Mesodermal cell (in vitro differentiated cells): ENCODE results near the gene GNB1L.
"Not testable (repeated sequence)": the region's sequence is repeated elsewhere in the genome, so short reads cannot be mapped to it uniquely, and the experiment has no call there.

Source experiments
- H3K27ac ChIP-seq: 2 replicates; pipeline ENCODE4 v1.7.0; 2013; ENCODE audit warnings: mild to moderate bottlenecking, low read depth, low read length, moderate library complexity; ENCODE audit not compliant: severe bottlenecking
- H3K36me3 ChIP-seq: 2 replicates; pipeline ENCODE4 v1.7.1; 2013; ENCODE audit warnings: mild to moderate bottlenecking, low read length, moderate library complexity; ENCODE audit not compliant: control insufficient read depth, insufficient read depth
- H3K4me1 ChIP-seq: one replicate; pipeline ENCODE4 v1.7.1; 2013; ENCODE audit warnings: mild to moderate bottlenecking, low read length; ENCODE audit not compliant: insufficient read depth, control insufficient read depth, poor library complexity, severe bottlenecking
- H3K4me3 ChIP-seq: 2 replicates; pipeline ENCODE4 v1.7.0; 2013; ENCODE audit warnings: low read length, control low read depth, mild to moderate bottlenecking; ENCODE audit not compliant: insufficient read depth, poor library complexity, severe bottlenecking; ENCODE audit errors: extremely low read depth
- H3K9me3 ChIP-seq: 2 replicates; pipeline ENCODE4 v1.7.1; 2013; ENCODE audit warnings: mild to moderate bottlenecking, low read length, moderate library complexity; ENCODE audit not compliant: control insufficient read depth
- whole genome bisulfite sequencing, 2 experiments: methylation state at CpG; one replicate each; pipeline ENCODE4 v1.1.5; 2013; ENCODE audit warnings: missing lambda C conversion rate in 2 of 2; ENCODE audit not compliant: insufficient coverage in 2 of 2; 5-methylcytosine and 5-hydroxymethylcytosine counted together

GNB1L gene

DNA sequence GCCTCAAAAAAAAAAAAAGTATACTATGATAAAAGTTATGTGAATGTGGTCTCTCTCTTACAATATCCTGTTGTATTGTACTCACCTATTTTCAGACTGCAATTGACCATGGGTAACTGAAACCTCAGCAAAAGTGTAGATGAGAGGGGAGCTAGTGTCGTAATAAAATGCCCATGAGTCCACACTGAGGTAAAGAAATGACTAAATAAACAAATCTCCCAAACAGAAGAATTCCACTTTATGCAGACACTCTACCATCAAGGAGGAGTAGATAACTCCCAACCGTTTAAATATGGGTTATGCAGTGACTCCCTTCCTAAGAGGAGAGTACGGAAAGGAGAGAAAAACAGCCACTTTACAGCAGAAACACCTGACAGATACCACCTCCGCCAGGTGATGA is 14.6 kb downstream of the GNB1L start:
- 90 to 94% methylated on average over 2 to 3 of the region's 4 CpGs for WGBS, 2 experiments

GRCh38 chr22:19837915-19838314 is 16.8 kb downstream of the GNB1L start:
- H3K4me3 ChIP-seq: no peak overlapping the region
- H3K4me1 ChIP-seq: no peaks in the 10 kb centered on the region
- no peaks in the 10 kb centered on the region for H3K36me3 ChIP-seq
- H3K9me3 ChIP-seq: no peaks in the 10 kb centered on the region
- no peak overlapping the region for H3K27ac ChIP-seq
- WGBS, 2 experiments: 95 to 98% methylated on average over 3 to 5 of the region's 6 CpGs

More for the DNA sequence above, 14.6 kb downstream of the GNB1L start:
- Histone ChIP-seq H3K9me3 (no peaks in the 10 kb centered on the region), H3K36me3 (no peaks in the 10 kb centered on the region), H3K4me1 (peaks cover 3% of the 10 kb centered on the region), H3K4me3 (no peak overlapping the region), H3K27ac (no peak overlapping the region)

GRCh38 chr22:19836512-19836911 is 18.2 kb downstream of the GNB1L start:
- Histone ChIP-seq H3K27ac (no peak overlapping the region), H3K4me3 (no peak overlapping the region), H3K9me3 (no peaks in the 10 kb centered on the region), H3K36me3 (no peaks in the 10 kb centered on the region), H3K4me1 (no peaks in the 10 kb centered on the region)

DNA sequence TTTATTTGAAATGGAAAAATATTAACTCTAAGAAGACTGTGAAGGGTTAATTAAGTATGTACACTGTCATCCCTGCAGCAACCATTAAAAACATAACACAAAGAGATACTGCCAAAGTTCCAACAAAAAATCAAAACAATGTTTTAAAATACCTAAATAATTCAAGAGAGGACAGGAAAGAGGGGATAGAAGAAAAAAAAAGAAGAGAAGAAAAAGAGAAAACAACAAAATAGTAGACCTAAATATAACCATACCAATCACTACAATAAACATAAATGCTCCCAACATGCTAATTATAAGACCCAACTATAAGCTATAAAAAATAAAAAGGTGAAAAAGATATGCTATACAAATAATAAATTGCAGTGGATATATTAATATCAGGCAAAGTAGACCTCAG is 20.1 kb downstream of the GNB1L start:
- Histone ChIP-seq H3K36me3 (no peaks in the 10 kb centered on the region), H3K27ac (no peak overlapping the region), H3K4me1 (no peaks in the 10 kb centered on the region), H3K4me3 (no peak overlapping the region), H3K9me3 (no peaks in the 10 kb centered on the region)

GRCh38 chr22:19833327-19833726 is 21.3 kb downstream of the GNB1L start:
- WGBS, 2 experiments: 86 to 100% methylated on average over 2 to 8 of the region's 9 CpGs
- H3K4me1 ChIP-seq, H3K4me3 ChIP-seq, H3K36me3 ChIP-seq, H3K27ac ChIP-seq, H3K9me3 ChIP-seq: not testable (repeated sequence)

- Histone ChIP-seq H3K9me3 (no peaks in the 10 kb centered on the region), H3K4me3 (no peak overlapping the region), H3K4me1 (no peaks in the 10 kb centered on the region), H3K27ac (no peak overlapping the region), H3K36me3 (no peaks in the 10 kb centered on the region)
- WGBS, 2 experiments: 92 to 94% methylated on average over 6 to 7 of the region's 7 CpGs
Observed at GRCh38 chr22:19832476-19833108, 22.1 kb downstream of the GNB1L start.

DNA sequence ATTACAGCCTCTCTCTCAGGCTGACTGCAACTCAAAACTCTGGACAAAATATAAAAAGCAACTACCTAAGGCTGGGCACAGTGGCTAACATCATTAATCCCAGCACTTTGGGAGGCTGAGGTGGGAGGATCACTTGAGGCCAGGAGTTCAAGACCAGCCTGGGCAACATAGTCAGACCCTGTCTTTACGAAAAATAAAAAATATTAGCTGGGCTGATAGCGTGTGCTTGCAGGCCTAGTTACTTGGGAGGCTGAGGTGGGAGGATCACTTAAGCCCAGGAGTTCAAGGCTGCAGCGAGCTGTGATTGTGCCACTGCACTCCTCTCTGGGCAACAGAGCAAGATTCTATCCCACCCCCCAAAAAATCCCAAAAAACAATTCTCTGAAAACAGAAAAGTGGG is 22.7 kb downstream of the GNB1L start:
- 100% methylated on average over 2 of the region's 3 CpGs; no CpG with 5 or more reads in 1 of the 2 experiments for WGBS, 2 experiments
- not testable (repeated sequence) for H3K27ac ChIP-seq

DNA sequence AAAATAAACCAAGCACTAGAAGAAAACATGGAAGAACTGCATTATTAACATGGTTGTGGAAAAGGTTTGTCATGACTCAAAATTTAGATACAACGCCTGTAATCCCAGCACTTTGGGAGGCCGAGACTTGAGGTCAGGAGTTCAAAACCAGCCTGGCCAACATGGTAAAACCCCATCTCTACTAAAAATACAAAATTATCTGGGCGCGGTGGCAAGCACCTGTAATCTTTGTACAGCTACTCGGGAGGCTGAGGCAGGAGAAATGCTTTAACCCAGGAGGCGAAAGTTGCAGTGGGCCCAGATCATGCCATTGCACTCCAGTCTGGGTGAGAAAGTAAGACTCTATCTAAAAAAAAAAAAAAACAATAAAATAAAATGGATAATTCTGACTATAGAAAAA is 23.7 kb downstream of the GNB1L start:
- Histone ChIP-seq H3K4me1 (no peaks in the 10 kb centered on the region), H3K9me3 (peaks cover 3% of the 10 kb centered on the region), H3K4me3 (no peak overlapping the region), H3K27ac (no peak overlapping the region), H3K36me3 (no peaks in the 10 kb centered on the region)
- 91 to 95% methylated on average over 3 to 5 of the region's 6 CpGs for WGBS, 2 experiments

More for the DNA sequence above, 22.7 kb downstream of the GNB1L start:
- not testable (repeated sequence) for H3K36me3 ChIP-seq, H3K4me1 ChIP-seq, H3K9me3 ChIP-seq, H3K4me3 ChIP-seq

GRCh38 chr22:19828035-19828401 is 26.7 kb downstream of the GNB1L start:
- WGBS, 2 experiments: 100% methylated on average over 1 of the region's 2 CpGs
- Histone ChIP-seq H3K4me3 (no peak overlapping the region), H3K9me3 (peaks cover 3% of the 10 kb centered on the region), H3K4me1 (no peaks in the 10 kb centered on the region), H3K27ac (no peak overlapping the region), H3K36me3 (no peaks in the 10 kb centered on the region)

- H3K27ac ChIP-seq: no peak overlapping the region
- H3K9me3 ChIP-seq: peaks cover 3% of the 10 kb centered on the region
- H3K36me3 ChIP-seq: no peaks in the 10 kb centered on the region
- no peak overlapping the region for H3K4me3 ChIP-seq
- no peaks in the 10 kb centered on the region for H3K4me1 ChIP-seq
- WGBS, 2 experiments: 94 to 96% methylated on average over 3 to 5 of the region's 10 CpGs
Observed at GRCh38 chr22:19827341-19828034, 27.2 kb downstream of the GNB1L start.

- Histone ChIP-seq H3K4me3 (no peak overlapping the region), H3K27ac (no peak overlapping the region), H3K36me3 (no peaks in the 10 kb centered on the region), H3K4me1 (no peaks in the 10 kb centered on the region), H3K9me3 (peaks cover 3% of the 10 kb centered on the region)
- WGBS, 2 experiments: 0% methylated on average over 1 of the region's 2 CpGs
Observed at GRCh38 chr22:19826619-19826950, 28.1 kb downstream of the GNB1L start.
